ENCODE results near the gene GARRE1.
A peak's percentile ranks its signal among the peaks of the same experiment; 100 is the strongest.

GARRE1 gene

GRCh38 chr19:34255546-34255945, 1.2 kb downstream of the GARRE1 start:
- Histone ChIP-seq H3K27ac (ENCODE audit: low read depth, low read length) (no peak overlapping the region), H3K36me3 (ENCODE audit: control insufficient read depth, low read length) (no peaks in the 10 kb centered on the region), H3K4me1 (ENCODE audit: control insufficient read depth, low read length) (peaks cover 17% of the 10 kb centered on the region), H3K9me2 (replicated peaks; ENCODE audit: control insufficient read depth, low read length) (no peaks in the 10 kb centered on the region), H3K27me3 (ENCODE audit: control insufficient read depth, low read length) (no peaks in the 10 kb centered on the region), H3K79me2 (ENCODE audit: control insufficient read depth, low read length) (peaks cover 43% of the 10 kb centered on the region), H4K20me1 (ENCODE audit: control insufficient read depth, insufficient read depth, low read depth, low read length) (no peaks in the 10 kb centered on the region), H3K4me2 (ENCODE audit: low read length) (peak overlapping the region; percentile 86), H3K9me3 (ENCODE audit: control insufficient read depth, insufficient read depth, low read length) (no peaks in the 10 kb centered on the region), H3K4me3 (ENCODE audit: low read length) (peak overlapping the region; percentile 91), H3F3A (ENCODE audit: control insufficient read depth, insufficient read depth) (peaks cover 7% of the 10 kb centered on the region; the same call in 1 of the 2 replicates)
- no peak for TF ChIP-seq CTCF (IDR thresholded peaks at IDR 0.05; ENCODE audit: low read depth, low read length, poor library complexity, severe bottlenecking)
- no peak for TF ChIP-seq EZH2phosphoT487 (IDR thresholded peaks at IDR 0.05; ENCODE audit: borderline replicate concordance, low read length)

GRCh38 chr19:34256835-34257558, 2.6 kb downstream of the GARRE1 start:
- H3K79me2 ChIP-seq (ENCODE audit: control insufficient read depth, low read length), result peaks cover 51% of the 10 kb centered on the region

GRCh38 chr19:34257559-34257924, 3.2 kb downstream of the GARRE1 start:
- H3K27me3 ChIP-seq (ENCODE audit: control insufficient read depth, low read length), result no peaks in the 10 kb centered on the region
- H3K36me3 ChIP-seq (ENCODE audit: control insufficient read depth, low read length), result no peaks in the 10 kb centered on the region
- no peaks in the 10 kb centered on the region for H3K9me2 ChIP-seq (replicated peaks; ENCODE audit: control insufficient read depth, low read length)
- H3K4me3 ChIP-seq (ENCODE audit: low read length), result no peak overlapping the region
- TF ChIP-seq EZH2phosphoT487 (IDR thresholded peaks at IDR 0.05; ENCODE audit: borderline replicate concordance, low read length) (no peak), CTCF (IDR thresholded peaks at IDR 0.05; ENCODE audit: low read depth, low read length, poor library complexity, severe bottlenecking) (no peak)
- H3K4me2 ChIP-seq (ENCODE audit: low read length), result no peak overlapping the region
- no peak overlapping the region for H3K27ac ChIP-seq (ENCODE audit: low read depth, low read length)
- no peaks in the 10 kb centered on the region for H4K20me1 ChIP-seq (ENCODE audit: control insufficient read depth, insufficient read depth, low read depth, low read length)
- peaks cover 51% of the 10 kb centered on the region for H3K79me2 ChIP-seq (ENCODE audit: control insufficient read depth, low read length)
- H3K9me3 ChIP-seq (ENCODE audit: control insufficient read depth, insufficient read depth, low read length), result no peaks in the 10 kb centered on the region
- H3F3A ChIP-seq (ENCODE audit: control insufficient read depth, insufficient read depth), result peaks cover 7% of the 10 kb centered on the region; the same call in 1 of the 2 replicates
- H3K4me1 ChIP-seq (ENCODE audit: control insufficient read depth, low read length), result peaks cover 17% of the 10 kb centered on the region

More at GRCh38 chr19:34256835-34257558, 2.6 kb downstream of the GARRE1 start:
- Histone ChIP-seq H3K4me2 (ENCODE audit: low read length) (no peak overlapping the region), H3K9me2 (replicated peaks; ENCODE audit: control insufficient read depth, low read length) (no peaks in the 10 kb centered on the region), H3K36me3 (ENCODE audit: control insufficient read depth, low read length) (no peaks in the 10 kb centered on the region), H3K27me3 (ENCODE audit: control insufficient read depth, low read length) (no peaks in the 10 kb centered on the region), H3K4me1 (ENCODE audit: control insufficient read depth, low read length) (peaks cover 17% of the 10 kb centered on the region), H4K20me1 (ENCODE audit: control insufficient read depth, insufficient read depth, low read depth, low read length) (no peaks in the 10 kb centered on the region), H3K4me3 (ENCODE audit: low read length) (no peak overlapping the region), H3F3A (ENCODE audit: control insufficient read depth, insufficient read depth) (peaks cover 7% of the 10 kb centered on the region; the same call in 1 of the 2 replicates), H3K9me3 (ENCODE audit: control insufficient read depth, insufficient read depth, low read length) (no peaks in the 10 kb centered on the region), H3K27ac (ENCODE audit: low read depth, low read length) (no peak overlapping the region)
- TF ChIP-seq CTCF (IDR thresholded peaks at IDR 0.05; ENCODE audit: low read depth, low read length, poor library complexity, severe bottlenecking) (no peak), EZH2phosphoT487 (IDR thresholded peaks at IDR 0.05; ENCODE audit: borderline replicate concordance, low read length) (no peak)

Measured in DOHH2 (cell line).